HL-60 (cell line): Measurements from ENCODE around the gene AMH.

Experiments used
- DNase-seq, 2 experiments: peaks; one replicate each; pipeline ENCODE4 v3.0.0-alpha.2; 2010 to 2020; ENCODE audit warnings: low read depth in 1 of 2, low spot score in 1 of 2
- H3K27ac ChIP-seq: fragments of 250-450 bp; sonication (Bioruptor Pico); replicated peaks from 2 replicates; pipeline ENCODE4 v1.5.1; 2020; ENCODE audit warnings: mild to moderate bottlenecking, moderate library complexity
- H3K27me3 ChIP-seq: fragments of 250-450 bp; sonication (Bioruptor Pico); 2 replicates; pipeline ENCODE4 v1.5.1; 2021; ENCODE audit warnings: mild to moderate bottlenecking, moderate library complexity; ENCODE audit not compliant: insufficient read depth, poor library complexity, severe bottlenecking
- H3K4me3 ChIP-seq: replicated peaks from 2 replicates; pipeline ENCODE4 v1.5.1; 2011; ENCODE audit warnings: mild to moderate bottlenecking, control low read depth, low read length; ENCODE audit not compliant: insufficient read depth
- GABPA ChIP-seq: IDR thresholded peaks from 2 replicates; pipeline ENCODE4 v1.6.1; 2012; ENCODE audit warnings: low read depth
- POLR2AphosphoS5 ChIP-seq: IDR thresholded peaks from 2 replicates; pipeline ENCODE4 v1.6.1; 2012; ENCODE audit warnings: low read depth
- SPI1 ChIP-seq: IDR thresholded peaks from 2 replicates; pipeline ENCODE4 v1.6.1; 2012; ENCODE audit warnings: low read depth, mild to moderate bottlenecking, borderline replicate concordance
- TF ChIP-seq, protein P1 (sequence below): IDR thresholded peaks from 2 replicates; pipeline ENCODE4 v1.6.1; 2012; ENCODE audit warnings: low read depth; ENCODE audit not compliant: insufficient replicate concordance
- TF ChIP-seq, protein P2 (sequence below): IDR thresholded peaks from one replicate; pipeline ENCODE4 v1.5.1; 2011; ENCODE audit warnings: low read length, control low read depth, inconsistent platforms; ENCODE audit not compliant: insufficient read depth

Gene AMH

DNA sequence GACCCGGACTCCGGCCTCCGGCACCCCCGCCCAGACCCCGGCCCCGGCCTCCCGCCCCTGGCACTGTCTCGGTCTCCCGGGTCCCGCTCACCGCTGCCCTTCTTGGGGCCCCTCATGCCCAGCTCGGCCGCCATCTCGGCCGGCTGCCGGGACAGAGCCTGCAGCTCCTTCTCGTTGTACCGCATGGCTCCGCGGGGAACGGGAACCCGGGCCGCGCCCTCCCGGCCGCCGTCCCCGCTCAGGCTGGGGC, 13.1 kb upstream of the AMH start:
- H3K4me3 ChIP-seq = peak overlapping the region; percentile 78
- DNase-seq = no peak
- peak overlapping the region; percentile 98 for H3K27ac ChIP-seq
- no peaks in the 10 kb centered on the region for H3K27me3 ChIP-seq
- peak; percentile 12; the same call in 1 of the 2 replicates for TF ChIP-seq POLR2AphosphoS5
- TF ChIP-seq, protein P1, sequence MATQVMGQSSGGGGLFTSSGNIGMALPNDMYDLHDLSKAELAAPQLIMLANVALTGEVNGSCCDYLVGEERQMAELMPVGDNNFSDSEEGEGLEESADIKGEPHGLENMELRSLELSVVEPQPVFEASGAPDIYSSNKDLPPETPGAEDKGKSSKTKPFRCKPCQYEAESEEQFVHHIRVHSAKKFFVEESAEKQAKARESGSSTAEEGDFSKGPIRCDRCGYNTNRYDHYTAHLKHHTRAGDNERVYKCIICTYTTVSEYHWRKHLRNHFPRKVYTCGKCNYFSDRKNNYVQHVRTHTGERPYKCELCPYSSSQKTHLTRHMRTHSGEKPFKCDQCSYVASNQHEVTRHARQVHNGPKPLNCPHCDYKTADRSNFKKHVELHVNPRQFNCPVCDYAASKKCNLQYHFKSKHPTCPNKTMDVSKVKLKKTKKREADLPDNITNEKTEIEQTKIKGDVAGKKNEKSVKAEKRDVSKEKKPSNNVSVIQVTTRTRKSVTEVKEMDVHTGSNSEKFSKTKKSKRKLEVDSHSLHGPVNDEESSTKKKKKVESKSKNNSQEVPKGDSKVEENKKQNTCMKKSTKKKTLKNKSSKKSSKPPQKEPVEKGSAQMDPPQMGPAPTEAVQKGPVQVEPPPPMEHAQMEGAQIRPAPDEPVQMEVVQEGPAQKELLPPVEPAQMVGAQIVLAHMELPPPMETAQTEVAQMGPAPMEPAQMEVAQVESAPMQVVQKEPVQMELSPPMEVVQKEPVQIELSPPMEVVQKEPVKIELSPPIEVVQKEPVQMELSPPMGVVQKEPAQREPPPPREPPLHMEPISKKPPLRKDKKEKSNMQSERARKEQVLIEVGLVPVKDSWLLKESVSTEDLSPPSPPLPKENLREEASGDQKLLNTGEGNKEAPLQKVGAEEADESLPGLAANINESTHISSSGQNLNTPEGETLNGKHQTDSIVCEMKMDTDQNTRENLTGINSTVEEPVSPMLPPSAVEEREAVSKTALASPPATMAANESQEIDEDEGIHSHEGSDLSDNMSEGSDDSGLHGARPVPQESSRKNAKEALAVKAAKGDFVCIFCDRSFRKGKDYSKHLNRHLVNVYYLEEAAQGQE = no peak

DNA sequence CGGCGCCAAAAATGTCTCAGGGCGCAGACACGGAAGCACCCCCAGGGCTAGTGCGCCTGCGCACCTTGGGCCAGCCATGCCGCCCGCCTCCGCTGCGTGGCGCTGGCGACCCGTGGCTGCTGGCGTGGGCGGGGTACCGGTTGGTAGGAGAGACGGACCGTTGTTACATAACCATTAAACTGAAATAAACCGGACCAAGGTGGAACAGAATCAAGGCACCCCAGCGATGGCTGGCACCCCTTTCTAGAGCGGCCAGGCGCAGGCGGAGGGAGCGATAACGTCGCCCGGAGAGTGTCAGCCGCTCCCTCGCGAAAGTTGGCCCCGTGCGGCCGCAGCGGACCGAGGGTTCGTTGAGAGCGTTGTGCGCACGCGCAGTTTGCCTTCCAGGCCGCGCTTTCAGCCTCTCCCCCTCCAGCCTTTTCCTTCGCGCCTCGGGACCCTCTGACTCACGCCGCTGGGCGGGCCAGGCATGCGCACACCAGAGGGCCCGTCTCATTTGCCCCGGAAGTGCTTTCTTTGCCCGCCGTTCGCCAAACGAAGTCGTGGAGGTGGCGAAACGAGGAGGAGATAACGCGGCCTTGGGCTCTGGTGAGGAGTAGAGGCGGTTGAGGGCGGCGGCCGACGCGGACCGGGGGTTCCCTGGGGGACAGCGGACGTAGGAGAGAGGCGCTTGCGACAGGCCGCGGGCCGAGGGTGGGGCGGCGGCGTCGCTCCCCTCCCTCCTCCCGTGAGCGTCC, 12.6 kb upstream of the AMH start, which contains the start of the genes PLEKHJ1 and SF3A2:
TSS of gene PLEKHJ1 (minus strand) at position 16 of the 737 bp plus-strand sequence. CDS start 81 bp downstream, outside the sequence.
TSS of gene SF3A2 (plus strand) at position 511 of the 737 bp plus-strand sequence. CDS start 6,595 bp downstream, outside the sequence.
- TF ChIP-seq, protein P1 = no peak
- TF ChIP-seq, protein P2, sequence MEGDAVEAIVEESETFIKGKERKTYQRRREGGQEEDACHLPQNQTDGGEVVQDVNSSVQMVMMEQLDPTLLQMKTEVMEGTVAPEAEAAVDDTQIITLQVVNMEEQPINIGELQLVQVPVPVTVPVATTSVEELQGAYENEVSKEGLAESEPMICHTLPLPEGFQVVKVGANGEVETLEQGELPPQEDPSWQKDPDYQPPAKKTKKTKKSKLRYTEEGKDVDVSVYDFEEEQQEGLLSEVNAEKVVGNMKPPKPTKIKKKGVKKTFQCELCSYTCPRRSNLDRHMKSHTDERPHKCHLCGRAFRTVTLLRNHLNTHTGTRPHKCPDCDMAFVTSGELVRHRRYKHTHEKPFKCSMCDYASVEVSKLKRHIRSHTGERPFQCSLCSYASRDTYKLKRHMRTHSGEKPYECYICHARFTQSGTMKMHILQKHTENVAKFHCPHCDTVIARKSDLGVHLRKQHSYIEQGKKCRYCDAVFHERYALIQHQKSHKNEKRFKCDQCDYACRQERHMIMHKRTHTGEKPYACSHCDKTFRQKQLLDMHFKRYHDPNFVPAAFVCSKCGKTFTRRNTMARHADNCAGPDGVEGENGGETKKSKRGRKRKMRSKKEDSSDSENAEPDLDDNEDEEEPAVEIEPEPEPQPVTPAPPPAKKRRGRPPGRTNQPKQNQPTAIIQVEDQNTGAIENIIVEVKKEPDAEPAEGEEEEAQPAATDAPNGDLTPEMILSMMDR = peak; percentile 96
- TF ChIP-seq SPI1 (no peak), GABPA (peak; percentile 87), POLR2AphosphoS5 (peak; percentile 91)
- peak within 1 kb of the TSS; percentile 98 for H3K27ac ChIP-seq
- peak; percentile 96 to 98 for DNase-seq

GRCh38 chr19:2237051-2237868, 11.9 kb upstream of the AMH start:
- peak overlapping the region; percentile 78 for H3K4me3 ChIP-seq
- H3K27ac ChIP-seq = peak overlapping the region; percentile 98
- TF ChIP-seq GABPA = no peak
- TF ChIP-seq, protein P1 = no peak
- 0 out of 2 replicates have a peak, but pooled peaks have one; percentile 21 for TF ChIP-seq POLR2AphosphoS5
- TF ChIP-seq, protein P2 = no peak
- no peak for DNase-seq
- no peaks in the 10 kb centered on the region for H3K27me3 ChIP-seq

More for the DNA sequence above, 12.6 kb upstream of the AMH start, which contains the start of the genes PLEKHJ1 and SF3A2:
- H3K4me3 ChIP-seq = peak within 1 kb of the TSS; percentile 78
- H3K27me3 ChIP-seq = no peaks in the 10 kb centered on the region
